Activated T-cell treated with anti-CD3 and anti-CD28 coated beads, Interleukin-2, amount 50 U/mL, for 72 hours (primary cell): ENCODE results near the gene PNPLA6. TPM values are rescaled to one million over a fixed set of nuclear protein-coding genes. Genes with fewer than 3 reads are reported as not detected.

Experiments
- ATAC-seq, 2 donors: fragments of 150-1000 bp; cut with Tn5 transposase; replicated peaks in 1 of 2; 2 replicates each; pipeline ENCODE4 v1.10.0; 2021; ENCODE audit warnings: moderate library complexity in 2 of 2, mild to moderate bottlenecking in 1 of 2
- DNase-seq, 2 donors: peaks; one replicate each; pipeline ENCODE4 v3.0.0; 2021 to 2022; ENCODE audit warnings: mixed read lengths in 1 of 2
- H3K27ac Mint-ChIP-seq: one replicate; pipeline ENCODE4 v1.8.0; 2022; ENCODE audit warnings: mild to moderate bottlenecking, moderate library complexity, mixed read lengths
- H3K27me3 Mint-ChIP-seq: one replicate; pipeline ENCODE4 v1.8.0; 2022; ENCODE audit warnings: low read depth, mixed read lengths
- H3K36me3 Mint-ChIP-seq, 2 donors: one replicate each; pipeline ENCODE4 v1.8.0; 2022; ENCODE audit warnings: mixed read lengths in 2 of 2, mild to moderate bottlenecking in 1 of 2; ENCODE audit not compliant: insufficient read depth in 2 of 2
- H3K4me1 Mint-ChIP-seq: one replicate; pipeline ENCODE4 v1.8.0; 2022; ENCODE audit warnings: low read depth, mixed read lengths
- H3K4me3 Mint-ChIP-seq, 2 donors: one replicate each; pipeline ENCODE4 v1.8.0; 2022; ENCODE audit warnings: mild to moderate bottlenecking in 2 of 2, mixed read lengths in 2 of 2, moderate library complexity in 2 of 2
- H3K9me3 Mint-ChIP-seq, 2 donors: one replicate each; pipeline ENCODE4 v1.8.0; 2022; ENCODE audit warnings: mixed read lengths in 2 of 2
- total RNA-seq, 2 donors: library from RNA; stranded (reverse); gene quantifications; one replicate each; pipeline ENCODE4 v1.2.3, GENCODE V29; 2022

The PNPLA6 gene
- total RNA-seq, 2 donors from 2014 or later = 102 to 144 TPM

DNA sequence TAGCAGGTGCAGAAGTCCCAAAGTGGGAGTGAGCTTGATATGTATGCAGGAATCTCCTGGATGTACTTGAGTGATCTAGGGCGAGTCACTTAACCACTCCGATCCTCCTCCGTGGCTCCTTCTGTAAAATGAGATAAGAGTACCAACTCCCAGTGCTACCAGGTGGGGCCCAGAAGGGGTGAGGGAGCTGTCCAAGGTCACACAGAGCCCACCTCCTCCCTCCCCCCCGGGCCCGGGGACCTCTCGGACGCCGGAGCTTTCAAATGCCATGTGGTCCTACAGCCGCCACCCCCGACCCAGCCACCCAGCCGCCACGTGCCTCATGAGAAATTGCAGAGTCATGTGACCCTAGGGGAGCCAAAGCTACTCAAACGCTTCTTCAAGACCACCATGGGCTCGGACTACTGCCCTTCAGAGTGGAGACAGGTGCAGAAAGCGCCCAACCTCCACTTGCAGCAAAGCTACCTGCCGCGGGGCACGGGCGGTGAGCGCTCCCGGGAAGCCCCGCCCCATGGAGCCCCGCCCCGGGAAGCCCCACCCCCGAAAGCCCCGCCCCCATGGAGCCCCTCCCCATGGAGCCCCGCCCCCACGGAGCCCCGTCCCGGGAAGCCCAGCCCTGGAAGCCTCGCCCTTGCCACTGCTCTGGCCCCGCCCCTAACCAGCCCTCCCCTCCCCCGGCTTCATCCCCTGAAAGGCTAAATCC, 29.7 kb upstream of the PNPLA6 start:
- H3K36me3 Mint-ChIP-seq = peaks cover 0 to 2% of the 10 kb centered on the region in 2 donors
- H3K9me3 Mint-ChIP-seq = no peaks in the 10 kb centered on the region
- H3K27me3 Mint-ChIP-seq = peaks cover 32% of the 10 kb centered on the region
- peaks cover 14% of the 10 kb centered on the region for H3K4me1 Mint-ChIP-seq
- ATAC-seq = peak; percentile 50 to 59
- peak overlapping the region; percentile 45 to 62 for H3K4me3 Mint-ChIP-seq
- no peak overlapping the region for H3K27ac Mint-ChIP-seq
- peak; percentile 46 to 51 for DNase-seq

GRCh38 chr19:7506385-7507328, 28.9 kb upstream of the PNPLA6 start:
- DNase-seq = peak; percentile 75 to 77
- Mint-ChIP-seq H3K27ac (no peak overlapping the region), H3K4me3 (peak overlapping the region; percentile 53 to 61), H3K9me3 (no peaks in the 10 kb centered on the region), H3K27me3 (peaks cover 27% of the 10 kb centered on the region), H3K36me3 (peaks cover 0 to under 1% of the 10 kb centered on the region in 2 donors), H3K4me1 (peaks cover 14% of the 10 kb centered on the region)
- peak; percentile 84 to 88 for ATAC-seq

DNA sequence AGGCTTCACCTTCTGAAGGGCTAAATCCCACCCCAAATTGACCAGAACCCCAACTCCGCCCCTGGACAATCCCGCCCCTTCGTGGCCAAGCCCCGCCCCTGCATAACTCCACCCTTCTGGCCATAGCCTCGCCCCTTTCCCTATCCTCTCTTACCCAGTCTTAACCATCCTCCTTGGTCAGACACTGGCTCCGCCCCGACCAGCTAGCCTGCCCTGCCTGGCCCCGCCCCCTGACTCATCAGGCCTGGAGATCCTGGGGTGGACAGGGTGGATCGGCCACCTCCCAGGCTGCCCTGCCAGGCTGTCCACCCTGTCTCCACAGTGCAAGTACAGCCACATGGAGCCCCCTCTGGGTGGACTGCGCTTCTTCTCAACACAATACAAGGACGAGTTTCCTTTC, 27.6 kb upstream of the PNPLA6 start:
- ATAC-seq (peak in 1 of 2 donors; percentile 47), DNase-seq (peak; percentile 46)
- Mint-ChIP-seq H3K27me3 (peaks cover 19% of the 10 kb centered on the region), H3K27ac (no peak overlapping the region), H3K36me3 (no peaks in the 10 kb centered on the region), H3K4me1 (peaks cover 14% of the 10 kb centered on the region), H3K4me3 (no peak overlapping the region), H3K9me3 (no peaks in the 10 kb centered on the region)

DNA sequence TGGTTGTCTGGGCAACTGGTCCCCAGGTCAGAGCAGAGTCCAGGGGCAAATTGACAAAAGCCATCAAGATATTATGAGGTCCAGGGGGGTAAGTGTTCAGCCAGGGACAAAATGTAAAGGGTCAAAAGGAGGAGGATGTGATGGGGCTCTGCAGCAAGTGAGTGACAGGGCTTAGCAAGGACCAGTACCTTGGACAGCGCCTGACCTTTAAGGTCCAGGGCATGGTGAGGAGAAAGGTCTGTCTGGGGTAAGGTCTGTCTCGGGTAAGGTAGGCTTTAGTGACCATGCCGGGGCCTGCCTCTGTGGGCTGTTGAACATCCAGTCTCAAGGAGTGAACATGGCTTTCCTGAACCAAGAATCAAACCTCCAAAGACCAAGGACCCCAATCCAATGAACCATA, 25.9 kb upstream of the PNPLA6 start:
- DNase-seq = no peak
- peaks cover 14% of the 10 kb centered on the region for H3K4me1 Mint-ChIP-seq
- H3K4me3 Mint-ChIP-seq = no peak overlapping the region
- H3K27me3 Mint-ChIP-seq = peaks cover 17% of the 10 kb centered on the region
- no peak for ATAC-seq
- H3K9me3 Mint-ChIP-seq = no peaks in the 10 kb centered on the region
- H3K27ac Mint-ChIP-seq = no peak overlapping the region
- no peaks in the 10 kb centered on the region for H3K36me3 Mint-ChIP-seq

DNA sequence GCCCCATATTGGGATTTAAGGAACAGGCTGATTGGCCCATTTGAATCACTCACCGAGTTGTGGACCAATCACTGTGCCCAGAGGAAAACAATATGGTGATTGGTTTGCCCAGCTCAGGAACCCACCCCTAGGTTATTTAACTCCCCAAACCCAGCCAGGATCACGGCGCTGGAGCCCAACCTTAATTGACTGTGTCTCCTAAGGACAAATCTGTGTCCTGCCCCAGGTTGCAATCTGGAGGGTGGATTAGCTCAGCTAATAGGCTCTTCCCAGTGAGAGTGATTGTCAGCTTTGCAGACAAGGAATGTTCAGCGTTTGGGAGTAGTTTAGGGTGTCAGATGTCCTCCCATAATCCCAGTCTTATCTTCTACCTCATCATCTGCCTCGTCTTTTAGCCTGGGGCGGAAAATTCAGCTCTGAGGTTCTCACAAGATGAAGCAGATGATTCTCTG, 23.1 kb upstream of the PNPLA6 start:
- peaks cover 19% of the 10 kb centered on the region for H3K27me3 Mint-ChIP-seq
- no peak overlapping the region for H3K4me3 Mint-ChIP-seq
- no peak for ATAC-seq

DNA sequence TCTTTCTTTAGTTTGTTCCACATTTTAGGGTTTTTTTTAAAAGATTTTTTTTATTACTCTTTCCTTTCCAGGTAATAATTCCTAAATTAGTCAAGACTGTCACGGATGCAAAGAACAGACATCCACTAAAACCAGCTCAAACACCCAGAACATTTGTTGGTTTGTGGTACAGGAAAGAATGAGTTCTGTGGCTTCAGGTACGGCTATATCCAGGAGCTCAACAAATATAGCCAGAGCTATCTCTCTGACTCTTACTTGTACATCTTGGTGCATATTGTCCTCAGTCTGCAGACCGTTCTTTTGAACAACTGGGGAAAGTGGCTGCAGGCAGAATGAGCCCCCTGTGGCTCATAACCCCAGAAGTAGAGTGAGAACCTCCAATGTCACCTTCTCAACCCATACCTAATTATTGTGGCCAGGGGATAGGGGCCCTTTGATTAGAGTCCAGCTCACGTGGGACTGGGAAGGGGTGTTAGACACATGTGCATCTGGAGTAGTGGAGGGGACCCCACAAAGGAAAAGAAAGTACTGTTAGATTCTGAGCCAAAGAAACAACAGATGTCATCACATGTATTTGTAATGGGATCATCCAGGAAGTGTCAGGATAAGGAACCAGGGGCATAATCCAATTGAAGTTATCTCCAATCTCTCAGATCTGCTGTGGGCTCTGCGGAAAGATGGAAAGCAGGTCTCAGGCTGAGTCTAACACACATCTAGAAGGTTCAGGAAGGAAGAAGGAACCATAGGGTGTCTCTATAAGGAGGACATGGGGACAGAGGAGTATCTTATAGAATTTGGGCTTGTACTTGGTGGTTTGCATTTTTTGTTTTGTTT, 21.5 kb upstream of the PNPLA6 start:
- Mint-ChIP-seq H3K36me3 (peaks cover 4% of the 10 kb centered on the region in 2 donors), H3K27me3 (peaks cover 19% of the 10 kb centered on the region), H3K4me3 (peak overlapping the region in 1 of 2 donors; percentile 0), H3K4me1 (peaks cover 21% of the 10 kb centered on the region), H3K27ac (no peak overlapping the region), H3K9me3 (no peaks in the 10 kb centered on the region)
- ATAC-seq = no peak
- DNase-seq = no peak

More for the DNA sequence above, 23.1 kb upstream of the PNPLA6 start:
- no peaks in the 10 kb centered on the region for H3K9me3 Mint-ChIP-seq
- H3K36me3 Mint-ChIP-seq = peaks cover 4% of the 10 kb centered on the region in 2 donors
- H3K27ac Mint-ChIP-seq = no peak overlapping the region
- H3K4me1 Mint-ChIP-seq = peaks cover 17% of the 10 kb centered on the region
- no peak for DNase-seq

DNA sequence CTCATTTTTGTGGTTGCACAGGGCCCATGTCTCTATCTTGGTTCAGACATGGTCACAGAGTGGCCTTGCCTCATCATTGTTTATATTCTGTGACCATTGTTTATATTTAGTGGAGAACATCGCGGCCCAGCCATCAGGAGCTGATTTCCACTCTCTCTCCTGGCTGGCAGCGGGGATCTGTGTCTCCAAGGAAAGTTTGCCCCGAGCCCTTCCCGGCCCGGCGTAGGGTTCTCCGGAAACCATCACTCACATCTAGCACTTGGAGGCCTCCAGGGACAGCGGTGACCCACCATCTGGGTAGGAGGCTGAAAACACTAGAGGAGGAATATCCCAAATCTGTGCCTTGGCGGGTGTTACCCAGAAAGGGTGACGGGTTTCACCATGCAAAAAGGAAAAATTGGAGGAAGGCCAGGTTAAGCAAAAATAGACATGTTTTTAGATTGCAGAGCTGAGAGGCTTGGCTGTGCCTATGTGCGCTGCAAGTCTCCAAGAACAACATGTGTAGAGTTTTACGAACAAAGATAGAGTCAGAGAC, 20.3 kb upstream of the PNPLA6 start:
- no peaks in the 10 kb centered on the region for H3K9me3 Mint-ChIP-seq
- H3K36me3 Mint-ChIP-seq = peaks cover 4% of the 10 kb centered on the region in 2 donors
- ATAC-seq (no peak), DNase-seq (no peak)
- peaks cover 21% of the 10 kb centered on the region for H3K4me1 Mint-ChIP-seq
- peak overlapping the region; percentile 46 for H3K27ac Mint-ChIP-seq
- H3K4me3 Mint-ChIP-seq = peak overlapping the region; percentile 82 to 89
- H3K27me3 Mint-ChIP-seq = peaks cover 19% of the 10 kb centered on the region

GRCh38 chr19:7515645-7516151, 19.8 kb upstream of the PNPLA6 start, which contains the start of gene ZNF358:
ZNF358 (plus strand) TSS chr19:7516103; CDS start chr19:7519243, 3,140 bp downstream.
- Mint-ChIP-seq H3K9me3 (no peaks in the 10 kb centered on the region), H3K36me3 (peaks cover 4% of the 10 kb centered on the region in 2 donors), H3K4me1 (peaks cover 21% of the 10 kb centered on the region), H3K4me3 (peak within 1 kb of the TSS; percentile 82 to 89), H3K27me3 (peaks cover 19% of the 10 kb centered on the region), H3K27ac (peak within 1 kb of the TSS; percentile 46)
- ATAC-seq = peak; percentile 88 to 93
- peak; percentile 68 to 74 for DNase-seq

GRCh38 chr19:7516333-7516732, 19.2 kb upstream of the PNPLA6 start:
- no peak for DNase-seq
- Mint-ChIP-seq H3K9me3 (no peaks in the 10 kb centered on the region), H3K36me3 (peaks cover 4% of the 10 kb centered on the region in 2 donors), H3K4me3 (peak overlapping the region; percentile 63 to 76), H3K27ac (no peak overlapping the region), H3K27me3 (peaks cover 19% of the 10 kb centered on the region), H3K4me1 (peaks cover 21% of the 10 kb centered on the region)
- peak; percentile 4 to 14 for ATAC-seq

DNA sequence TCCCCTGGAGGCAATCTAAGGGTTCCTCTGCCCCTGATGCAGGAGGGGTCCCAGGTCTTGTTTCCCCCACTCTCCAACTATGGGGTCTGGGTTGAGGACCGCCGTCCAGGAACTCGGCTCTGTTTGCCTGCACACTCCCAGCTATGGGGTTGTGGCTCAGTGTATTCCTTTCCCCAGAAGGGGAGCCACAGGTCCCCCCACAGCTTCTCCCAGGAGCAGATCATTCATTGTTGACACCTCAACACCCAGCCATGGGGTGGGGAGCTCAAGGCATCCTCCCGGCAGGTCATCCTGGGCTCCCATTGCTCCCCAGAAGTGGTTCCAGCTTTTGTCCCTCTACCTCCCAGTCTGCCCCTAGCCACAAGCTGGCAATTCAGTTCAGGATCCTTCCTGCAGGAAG, 18.6 kb upstream of the PNPLA6 start:
- Mint-ChIP-seq H3K4me3 (peak overlapping the region; percentile 63 to 76), H3K36me3 (peaks cover 4% of the 10 kb centered on the region in 2 donors)

GRCh38 chr19:7519361-7520130, 16.0 kb upstream of the PNPLA6 start:
- Mint-ChIP-seq H3K27me3 (peaks cover 13% of the 10 kb centered on the region), H3K27ac (no peak overlapping the region), H3K9me3 (no peaks in the 10 kb centered on the region), H3K4me3 (no peak overlapping the region), H3K4me1 (peaks cover 30% of the 10 kb centered on the region), H3K36me3 (peaks cover 4% of the 10 kb centered on the region in 2 donors)
- no peak for ATAC-seq
- DNase-seq = no peak

More for the DNA sequence above, 18.6 kb upstream of the PNPLA6 start:
- Mint-ChIP-seq H3K4me1 (peaks cover 25% of the 10 kb centered on the region), H3K27ac (peak overlapping the region; percentile 21), H3K27me3 (peaks cover 19% of the 10 kb centered on the region), H3K9me3 (no peaks in the 10 kb centered on the region)
- no peak for ATAC-seq
- no peak for DNase-seq
